ENCODE results near the gene CMTM2. TPM values are rescaled to one million over a fixed set of nuclear protein-coding genes. Genes with fewer than 3 reads are reported as not detected.
"Not testable (repeated sequence)": the region's sequence is repeated elsewhere in the genome, so short reads cannot be mapped to it uniquely, and the experiment has no call there.

CMTM2 gene
- total RNA-seq, 1 experiment from 2014 or later = not detected

GRCh38 chr16:66566051-66566901 is 13.0 kb upstream of the CMTM2 start, which contains the start of gene CMTM1:
Gene CMTM1 (plus strand): TSS chr16:66566439. CDS start chr16:66566514, 75 bp downstream.
- TF ChIP-seq, protein P1, sequence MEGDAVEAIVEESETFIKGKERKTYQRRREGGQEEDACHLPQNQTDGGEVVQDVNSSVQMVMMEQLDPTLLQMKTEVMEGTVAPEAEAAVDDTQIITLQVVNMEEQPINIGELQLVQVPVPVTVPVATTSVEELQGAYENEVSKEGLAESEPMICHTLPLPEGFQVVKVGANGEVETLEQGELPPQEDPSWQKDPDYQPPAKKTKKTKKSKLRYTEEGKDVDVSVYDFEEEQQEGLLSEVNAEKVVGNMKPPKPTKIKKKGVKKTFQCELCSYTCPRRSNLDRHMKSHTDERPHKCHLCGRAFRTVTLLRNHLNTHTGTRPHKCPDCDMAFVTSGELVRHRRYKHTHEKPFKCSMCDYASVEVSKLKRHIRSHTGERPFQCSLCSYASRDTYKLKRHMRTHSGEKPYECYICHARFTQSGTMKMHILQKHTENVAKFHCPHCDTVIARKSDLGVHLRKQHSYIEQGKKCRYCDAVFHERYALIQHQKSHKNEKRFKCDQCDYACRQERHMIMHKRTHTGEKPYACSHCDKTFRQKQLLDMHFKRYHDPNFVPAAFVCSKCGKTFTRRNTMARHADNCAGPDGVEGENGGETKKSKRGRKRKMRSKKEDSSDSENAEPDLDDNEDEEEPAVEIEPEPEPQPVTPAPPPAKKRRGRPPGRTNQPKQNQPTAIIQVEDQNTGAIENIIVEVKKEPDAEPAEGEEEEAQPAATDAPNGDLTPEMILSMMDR (IDR thresholded peaks at IDR 0.05) = no peak
- TF ChIP-seq POLR2AphosphoS5 (IDR thresholded peaks at IDR 0.05; ENCODE audit: low read depth, low read length) (no peak), TCF7L2 (IDR thresholded peaks at IDR 0.05; ENCODE audit: low read depth, low read length) (no peak), SIN3A (IDR thresholded peaks at IDR 0.05; ENCODE audit: borderline replicate concordance, insufficient read depth, low read depth, low read length) (no peak)
- TF ChIP-seq, protein P2, sequence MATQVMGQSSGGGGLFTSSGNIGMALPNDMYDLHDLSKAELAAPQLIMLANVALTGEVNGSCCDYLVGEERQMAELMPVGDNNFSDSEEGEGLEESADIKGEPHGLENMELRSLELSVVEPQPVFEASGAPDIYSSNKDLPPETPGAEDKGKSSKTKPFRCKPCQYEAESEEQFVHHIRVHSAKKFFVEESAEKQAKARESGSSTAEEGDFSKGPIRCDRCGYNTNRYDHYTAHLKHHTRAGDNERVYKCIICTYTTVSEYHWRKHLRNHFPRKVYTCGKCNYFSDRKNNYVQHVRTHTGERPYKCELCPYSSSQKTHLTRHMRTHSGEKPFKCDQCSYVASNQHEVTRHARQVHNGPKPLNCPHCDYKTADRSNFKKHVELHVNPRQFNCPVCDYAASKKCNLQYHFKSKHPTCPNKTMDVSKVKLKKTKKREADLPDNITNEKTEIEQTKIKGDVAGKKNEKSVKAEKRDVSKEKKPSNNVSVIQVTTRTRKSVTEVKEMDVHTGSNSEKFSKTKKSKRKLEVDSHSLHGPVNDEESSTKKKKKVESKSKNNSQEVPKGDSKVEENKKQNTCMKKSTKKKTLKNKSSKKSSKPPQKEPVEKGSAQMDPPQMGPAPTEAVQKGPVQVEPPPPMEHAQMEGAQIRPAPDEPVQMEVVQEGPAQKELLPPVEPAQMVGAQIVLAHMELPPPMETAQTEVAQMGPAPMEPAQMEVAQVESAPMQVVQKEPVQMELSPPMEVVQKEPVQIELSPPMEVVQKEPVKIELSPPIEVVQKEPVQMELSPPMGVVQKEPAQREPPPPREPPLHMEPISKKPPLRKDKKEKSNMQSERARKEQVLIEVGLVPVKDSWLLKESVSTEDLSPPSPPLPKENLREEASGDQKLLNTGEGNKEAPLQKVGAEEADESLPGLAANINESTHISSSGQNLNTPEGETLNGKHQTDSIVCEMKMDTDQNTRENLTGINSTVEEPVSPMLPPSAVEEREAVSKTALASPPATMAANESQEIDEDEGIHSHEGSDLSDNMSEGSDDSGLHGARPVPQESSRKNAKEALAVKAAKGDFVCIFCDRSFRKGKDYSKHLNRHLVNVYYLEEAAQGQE (IDR thresholded peaks at IDR 0.05; ENCODE audit: insufficient read depth in 1 of 2, low read depth in 2 of 2, low read length in 1 of 2) = no peak
- intact Hi-C loops (cut with micrococcal nuclease; ENCODE audit: unreplicated experiment) = no loop called here
- ATAC-seq (no peak), DNase-seq (ENCODE audit: low read depth, low spot score) (no peak)
- no TSS peak for BruUV-seq (replicated peaks)
- H3K27ac ChIP-seq (ENCODE audit: low read length) = no peak within 1 kb of the TSS
- no peaks in the 10 kb centered on the region for H3K9me3 ChIP-seq (ENCODE audit: control insufficient read depth, insufficient read depth, low read depth, low read length)
- no peak within 1 kb of the TSS for H3K4me3 ChIP-seq (ENCODE audit: low read depth in 2 of 2, low read length in 2 of 2)
- POLR2A ChIA-PET = interaction anchor here (0.7 kb wide), 1 partner anchor 171 kb away, joined by 5 read pairs; no protein-coding TSS in a partner anchor
- CTCF ChIA-PET = no interaction called here
- H3K36me3 ChIP-seq (ENCODE audit: control insufficient read depth, insufficient read depth, low read length) = peaks cover 6% of the 10 kb centered on the region; the same call in 1 of the 2 replicates
- H3K27me3 ChIP-seq (ENCODE audit: control insufficient read depth, insufficient read depth, low read length) = no peaks in the 10 kb centered on the region
- H3K4me1 ChIP-seq (ENCODE audit: control insufficient read depth, insufficient read depth, low read length) = no peaks in the 10 kb centered on the region; the same call in 1 of the 2 replicates
- in situ Hi-C loops (cut with HindIII; ENCODE audit: low pct_unique_long_range_greater_than_20kb, low sequenced_read_pairs) = no loop called here

DNA sequence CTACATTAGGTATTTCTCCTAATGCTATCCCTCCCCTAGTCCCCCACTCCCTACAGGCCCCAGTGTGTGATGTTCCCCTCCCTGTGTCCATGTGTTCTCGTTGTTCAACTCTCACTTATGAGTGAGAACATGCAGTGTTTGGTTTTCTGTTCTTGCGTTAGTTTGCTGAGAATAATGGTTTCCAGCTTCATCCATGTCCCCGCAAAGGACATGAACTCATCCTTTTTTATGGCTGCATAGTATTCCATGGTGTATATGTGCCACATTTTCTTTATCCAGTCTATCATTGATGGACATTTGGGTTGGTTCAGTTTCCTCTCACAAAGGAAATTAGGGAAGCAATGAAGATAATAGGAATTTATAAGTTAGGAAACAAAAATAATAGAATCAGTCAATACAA is 12.0 kb upstream of the CMTM2 start:
- H3K36me3 ChIP-seq (ENCODE audit: control insufficient read depth, insufficient read depth, low read length); H3K9me3 ChIP-seq (ENCODE audit: control insufficient read depth, insufficient read depth, low read depth, low read length); H3K27me3 ChIP-seq (ENCODE audit: control insufficient read depth, insufficient read depth, low read length); CTCF ChIA-PET; H3K27ac ChIP-seq (ENCODE audit: low read length); POLR2A ChIA-PET; H3K4me1 ChIP-seq (ENCODE audit: control insufficient read depth, insufficient read depth, low read length); BruUV-seq (replicated peaks); H3K4me3 ChIP-seq (ENCODE audit: low read depth in 2 of 2, low read length in 2 of 2); in situ Hi-C loops (cut with HindIII; ENCODE audit: low pct_unique_long_range_greater_than_20kb, low sequenced_read_pairs); intact Hi-C loops (cut with micrococcal nuclease; ENCODE audit: unreplicated experiment); DNase-seq (ENCODE audit: low read depth, low spot score); ATAC-seq: not testable (repeated sequence)

DNA sequence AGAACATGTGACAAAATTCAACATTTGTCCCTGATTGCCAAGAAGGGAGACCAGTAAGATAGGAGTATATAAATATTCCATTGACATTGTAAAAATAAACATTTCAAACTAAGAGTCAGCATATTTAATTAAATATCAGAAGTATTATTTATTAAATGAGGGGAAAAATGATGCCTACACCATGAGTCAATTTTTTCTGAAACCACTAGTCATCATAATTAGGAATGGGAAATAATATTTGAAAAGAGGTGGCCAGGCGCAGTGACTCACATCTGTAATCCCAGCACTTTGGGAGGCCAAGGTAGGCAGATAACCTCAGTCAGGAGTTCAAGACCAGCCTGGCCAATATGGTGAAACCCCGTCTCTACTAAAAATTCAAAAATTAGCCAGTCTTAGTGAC is 10.9 kb upstream of the CMTM2 start:
- POLR2A ChIA-PET = no interaction called here
- in situ Hi-C loops (cut with HindIII; ENCODE audit: low pct_unique_long_range_greater_than_20kb, low sequenced_read_pairs) (no loop called here), intact Hi-C loops (cut with micrococcal nuclease; ENCODE audit: unreplicated experiment) (no loop called here)
- Histone ChIP-seq H3K36me3 (ENCODE audit: control insufficient read depth, insufficient read depth, low read length) (peaks cover 6% of the 10 kb centered on the region; the same call in 1 of the 2 replicates), H3K27me3 (ENCODE audit: control insufficient read depth, insufficient read depth, low read length) (no peaks in the 10 kb centered on the region), H3K27ac (ENCODE audit: low read length) (no peak overlapping the region), H3K4me1 (ENCODE audit: control insufficient read depth, insufficient read depth, low read length) (no peaks in the 10 kb centered on the region; the same call in 1 of the 2 replicates), H3K4me3 (ENCODE audit: low read depth in 2 of 2, low read length in 2 of 2) (no peak overlapping the region), H3K9me3 (ENCODE audit: control insufficient read depth, insufficient read depth, low read depth, low read length) (no peaks in the 10 kb centered on the region)
- ATAC-seq (no peak), DNase-seq (ENCODE audit: low read depth, low spot score) (no peak)
- CTCF ChIA-PET = no interaction called here
- TF ChIP-seq, protein P2 (IDR thresholded peaks at IDR 0.05; ENCODE audit: insufficient read depth in 1 of 2, low read depth in 2 of 2, low read length in 1 of 2) = no peak
- TF ChIP-seq, protein P1 (IDR thresholded peaks at IDR 0.05) = no peak
- no peak for TF ChIP-seq SIN3A (IDR thresholded peaks at IDR 0.05; ENCODE audit: borderline replicate concordance, insufficient read depth, low read depth, low read length)
- no peak for TF ChIP-seq POLR2AphosphoS5 (IDR thresholded peaks at IDR 0.05; ENCODE audit: low read depth, low read length)
- no peak for TF ChIP-seq TCF7L2 (IDR thresholded peaks at IDR 0.05; ENCODE audit: low read depth, low read length)
- no TSS peak for BruUV-seq (replicated peaks)

Measured in Panc1 (cell line).